Measurements from ENCODE around the gene PDE8B. TPM values are rescaled to one million over a fixed set of nuclear protein-coding genes. Genes with fewer than 3 reads are reported as not detected.
A peak's percentile ranks its signal among the peaks of the same experiment; 100 is the strongest.

The PDE8B gene
- total RNA-seq, 1 experiment from 2014 or later, result 0.07 TPM

GRCh38 chr5:77376609-77377300, 166.3 kb downstream of the PDE8B start:
- H3K4ac ChIP-seq (ENCODE audit: low read depth, low read length), result no peak overlapping the region
- Mint-ChIP-seq H3K4me1 (peaks cover 27 to 34% of the 10 kb centered on the region in 2 experiments), H3K27ac (0 out of 7 replicates have a peak overlapping the region, but pooled peaks of 1 of the 3 experiments have one; percentile 5), H3K4me3 (no peak overlapping the region), H3K27me3 (ENCODE audit: low read depth) (no peaks in the 10 kb centered on the region; the same call in none of the 2 replicates), H3K9me3 (no peaks in the 10 kb centered on the region), H3K36me3 (ENCODE audit: insufficient read depth in 1 of 3, low read depth in 3 of 3) (no peaks in the 10 kb centered on the region)
- H3K23ac ChIP-seq (ENCODE audit: insufficient read length, low read depth, low read length), result no peak overlapping the region
- no peak overlapping the region for H3K4me2 ChIP-seq (ENCODE audit: insufficient read depth, insufficient read length, low read length)
- no peaks in the 10 kb centered on the region for H3K27me3 ChIP-seq (ENCODE audit: insufficient read depth, low read length)
- H4K8ac ChIP-seq (replicated peaks; ENCODE audit: insufficient read length, low read depth, low read length), result no peak overlapping the region
- no peaks in the 10 kb centered on the region for H3K79me1 ChIP-seq (ENCODE audit: insufficient read depth, low read depth, low read length, poor library complexity, severe bottlenecking)
- no peak overlapping the region for H3K27ac ChIP-seq (ENCODE audit: insufficient read length, low read depth, low read length)
- no peaks in the 10 kb centered on the region; the same call in 1 of the 2 replicates for H3K4me1 ChIP-seq (ENCODE audit: insufficient read depth, low read length)
- no CpG with 5 or more reads among the region's 5 CpGs for WGBS (ENCODE audit: extremely low coverage, insufficient read length, low lambda C conversion rate)
- H2BK20ac ChIP-seq (ENCODE audit: low read depth, low read length, poor library complexity, severe bottlenecking), result no peak overlapping the region
- no peak for TF ChIP-seq CTCF (conservative IDR thresholded peaks at IDR 0.05)
- H4K5ac ChIP-seq (ENCODE audit: insufficient read length, low read depth, low read length), result no peak overlapping the region
- no peak overlapping the region for H2BK12ac ChIP-seq (ENCODE audit: insufficient read length, low read depth, low read length)
- H3K18ac ChIP-seq (ENCODE audit: insufficient read length, low read depth, low read length), result no peak overlapping the region
- H2AK5ac ChIP-seq (ENCODE audit: insufficient read length, low read length), result no peak overlapping the region
- H4K20me1 ChIP-seq (ENCODE audit: control insufficient read depth, insufficient read depth, insufficient read length), result no peaks in the 10 kb centered on the region
- no peak overlapping the region for H2BK5ac ChIP-seq (ENCODE audit: insufficient read length, low read length)
- no peak overlapping the region; the same call in 1 of the 2 replicates for H3K14ac ChIP-seq (ENCODE audit: insufficient read depth, low read length)
- no peaks in the 10 kb centered on the region for H3K9me3 ChIP-seq (ENCODE audit: control insufficient read depth, low read depth, low read length)
- H3K56ac ChIP-seq (ENCODE audit: insufficient read length, low read depth, low read length), result no peak overlapping the region
- no peaks in the 10 kb centered on the region for H3K23me2 ChIP-seq (ENCODE audit: insufficient read length, low read depth, low read length, poor library complexity, severe bottlenecking)
- no peak overlapping the region for H4K91ac ChIP-seq (ENCODE audit: insufficient read length, low read depth, low read length)
- H2AFZ ChIP-seq (ENCODE audit: low read length), result no peak overlapping the region
- no peak overlapping the region for H3K9ac ChIP-seq (ENCODE audit: extremely low read depth, insufficient read length, low read length)
- no peaks in the 10 kb centered on the region for H3K79me2 ChIP-seq (ENCODE audit: insufficient read depth, low read length)
- H2BK15ac ChIP-seq (ENCODE audit: low read depth, low read length), result no peak overlapping the region
- no peak for DNase-seq
- no peak overlapping the region for H3T11ph ChIP-seq (ENCODE audit: low read length)
- no peak overlapping the region for H2BK120ac ChIP-seq (ENCODE audit: low read depth, low read length, poor library complexity, severe bottlenecking)
